B cell (primary cell): Measurements from ENCODE around the gene SPATA32.

ENCODE experiments used
- EZH2 ChIP-seq: IDR thresholded peaks from 2 replicates; pipeline ENCODE4 v1.6.1; 2012; ENCODE audit warnings: borderline replicate concordance, low read depth, mild to moderate bottlenecking, moderate library complexity, low read length; ENCODE audit not compliant: insufficient read depth, poor library complexity, severe bottlenecking
- TF ChIP-seq, protein P1 (sequence below): fragments of 200-600 bp; IDR thresholded peaks from one replicate; pipeline ENCODE4 v1.8.0; 2022; ENCODE audit warnings: antibody characterized with exemption, mild to moderate bottlenecking

- no peak for TF ChIP-seq EZH2
- TF ChIP-seq, protein P1, sequence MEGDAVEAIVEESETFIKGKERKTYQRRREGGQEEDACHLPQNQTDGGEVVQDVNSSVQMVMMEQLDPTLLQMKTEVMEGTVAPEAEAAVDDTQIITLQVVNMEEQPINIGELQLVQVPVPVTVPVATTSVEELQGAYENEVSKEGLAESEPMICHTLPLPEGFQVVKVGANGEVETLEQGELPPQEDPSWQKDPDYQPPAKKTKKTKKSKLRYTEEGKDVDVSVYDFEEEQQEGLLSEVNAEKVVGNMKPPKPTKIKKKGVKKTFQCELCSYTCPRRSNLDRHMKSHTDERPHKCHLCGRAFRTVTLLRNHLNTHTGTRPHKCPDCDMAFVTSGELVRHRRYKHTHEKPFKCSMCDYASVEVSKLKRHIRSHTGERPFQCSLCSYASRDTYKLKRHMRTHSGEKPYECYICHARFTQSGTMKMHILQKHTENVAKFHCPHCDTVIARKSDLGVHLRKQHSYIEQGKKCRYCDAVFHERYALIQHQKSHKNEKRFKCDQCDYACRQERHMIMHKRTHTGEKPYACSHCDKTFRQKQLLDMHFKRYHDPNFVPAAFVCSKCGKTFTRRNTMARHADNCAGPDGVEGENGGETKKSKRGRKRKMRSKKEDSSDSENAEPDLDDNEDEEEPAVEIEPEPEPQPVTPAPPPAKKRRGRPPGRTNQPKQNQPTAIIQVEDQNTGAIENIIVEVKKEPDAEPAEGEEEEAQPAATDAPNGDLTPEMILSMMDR = no peak
Measured at GRCh38 chr17:45225964-45226530, 35.8 kb downstream of the SPATA32 start.
